ENCODE results near the gene GALC.

GRCh38 chr14:87935886-87936285, 57.1 kb downstream of the GALC start:
- no peak for TF ChIP-seq POLR2AphosphoS5 (IDR thresholded peaks at IDR 0.05; ENCODE audit: low read depth)
- TF ChIP-seq, protein P1, sequence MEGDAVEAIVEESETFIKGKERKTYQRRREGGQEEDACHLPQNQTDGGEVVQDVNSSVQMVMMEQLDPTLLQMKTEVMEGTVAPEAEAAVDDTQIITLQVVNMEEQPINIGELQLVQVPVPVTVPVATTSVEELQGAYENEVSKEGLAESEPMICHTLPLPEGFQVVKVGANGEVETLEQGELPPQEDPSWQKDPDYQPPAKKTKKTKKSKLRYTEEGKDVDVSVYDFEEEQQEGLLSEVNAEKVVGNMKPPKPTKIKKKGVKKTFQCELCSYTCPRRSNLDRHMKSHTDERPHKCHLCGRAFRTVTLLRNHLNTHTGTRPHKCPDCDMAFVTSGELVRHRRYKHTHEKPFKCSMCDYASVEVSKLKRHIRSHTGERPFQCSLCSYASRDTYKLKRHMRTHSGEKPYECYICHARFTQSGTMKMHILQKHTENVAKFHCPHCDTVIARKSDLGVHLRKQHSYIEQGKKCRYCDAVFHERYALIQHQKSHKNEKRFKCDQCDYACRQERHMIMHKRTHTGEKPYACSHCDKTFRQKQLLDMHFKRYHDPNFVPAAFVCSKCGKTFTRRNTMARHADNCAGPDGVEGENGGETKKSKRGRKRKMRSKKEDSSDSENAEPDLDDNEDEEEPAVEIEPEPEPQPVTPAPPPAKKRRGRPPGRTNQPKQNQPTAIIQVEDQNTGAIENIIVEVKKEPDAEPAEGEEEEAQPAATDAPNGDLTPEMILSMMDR (IDR thresholded peaks at IDR 0.05; ENCODE audit: insufficient read depth, low read length), result no peak

Data from HL-60 (cell line).